Measurements from ENCODE around the gene SMG5. TPM values are rescaled to one million over a fixed set of nuclear protein-coding genes. Genes with fewer than 3 reads are reported as not detected.
"Not testable (repeated sequence)": the region's sequence is repeated elsewhere in the genome, so short reads cannot be mapped to it uniquely, and the experiment has no call there.

The SMG5 gene
- total RNA-seq = 31.2 TPM

- DNase-seq = peak; percentile 95
Observed at GRCh38 chr1:156282479-156283222, at the start of gene SMG5. SMG5 (minus strand) TSS chr1:156282825; CDS start chr1:156282680, 145 bp downstream.

DNA sequence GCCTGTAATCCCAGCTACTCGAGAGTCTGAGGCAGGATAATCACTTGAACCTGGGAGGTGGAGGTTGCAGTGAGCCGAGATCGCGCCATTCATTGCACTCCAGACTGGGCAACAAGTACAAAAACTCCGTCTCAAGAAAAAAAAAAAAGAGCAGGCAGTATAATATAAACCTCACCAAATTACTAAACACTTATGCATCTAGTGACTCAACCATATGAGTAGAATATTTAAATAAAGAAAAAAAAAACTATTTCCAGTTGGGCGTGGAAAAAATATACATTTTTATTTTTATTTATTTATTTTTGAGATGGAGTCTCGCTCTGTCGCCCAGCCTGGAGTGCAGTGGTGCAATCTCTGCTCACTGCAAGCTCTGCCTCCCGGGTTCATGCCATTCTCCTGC, 40.6 kb upstream of the SMG5 start:
- DNase-seq = not testable (repeated sequence)

- DNase-seq = no peak
Observed at GRCh38 chr1:156320560-156320959, 37.9 kb upstream of the SMG5 start.

DNA sequence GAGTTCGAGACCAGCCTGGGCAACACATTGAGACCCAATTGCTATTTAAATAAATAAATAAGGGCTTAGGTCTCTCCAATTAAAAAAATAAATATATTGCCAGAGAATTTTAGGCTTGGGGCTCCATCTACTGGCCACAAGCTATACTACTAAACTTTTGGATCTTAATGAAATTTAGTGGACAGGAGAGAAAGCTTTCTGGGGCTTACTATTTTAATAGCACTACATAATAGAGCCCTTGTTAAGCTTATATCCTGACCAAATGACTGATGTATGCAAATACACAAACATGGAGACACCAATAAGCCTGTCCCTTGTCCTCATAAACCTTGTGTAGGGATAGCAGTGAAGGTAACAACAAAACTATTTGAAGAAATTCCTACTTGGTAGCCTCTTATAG, 37.0 kb upstream of the SMG5 start:
- DNase-seq = no peak

DNA sequence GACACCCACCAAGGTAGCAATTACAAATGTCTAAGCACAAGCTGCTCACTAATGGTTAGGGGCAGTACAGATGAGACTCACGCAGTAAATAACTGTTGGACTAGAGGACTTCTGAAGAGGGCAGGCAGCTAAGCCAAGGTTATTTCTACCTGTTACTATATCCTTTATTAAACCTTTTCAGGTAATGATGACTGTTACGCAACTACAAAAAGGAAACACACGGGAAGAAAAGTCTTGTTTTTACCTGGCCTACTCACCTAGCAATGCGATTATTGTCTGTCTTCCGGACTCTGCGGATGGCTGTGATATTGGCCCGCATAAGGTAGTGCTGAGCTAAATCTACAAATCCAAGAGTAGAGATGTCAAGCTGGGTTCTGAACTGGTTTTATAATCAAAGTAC, 34.3 kb upstream of the SMG5 start:
- DNase-seq = no peak

DNA sequence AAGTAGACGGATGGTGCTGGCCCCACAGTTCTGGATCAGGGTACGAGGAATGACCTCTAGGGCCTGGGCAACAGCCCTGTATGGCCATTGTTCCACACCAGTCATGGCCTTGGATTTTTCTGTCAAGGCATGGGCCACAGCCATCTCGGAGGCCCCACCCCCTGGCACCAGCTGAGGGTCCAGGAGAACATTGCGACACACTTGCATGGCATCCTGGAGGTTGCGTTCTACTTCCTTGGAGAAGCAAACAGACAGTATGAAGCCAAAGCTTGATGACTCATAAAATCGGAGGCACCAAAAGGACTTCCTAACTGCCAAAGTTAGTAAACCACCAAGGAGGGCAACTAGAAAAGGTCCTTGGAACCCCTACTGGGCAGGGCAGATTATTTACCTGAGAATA, 28.3 kb upstream of the SMG5 start:
- no peak for DNase-seq

GRCh38 chr1:156308078-156308477, 25.5 kb upstream of the SMG5 start:
- no peak for DNase-seq

GRCh38 chr1:156305215-156305614, 22.6 kb upstream of the SMG5 start:
- DNase-seq = no peak

GRCh38 chr1:156303241-156303640, 20.6 kb upstream of the SMG5 start:
- no peak for DNase-seq

- DNase-seq = no peak
Observed at GRCh38 chr1:156298852-156299357, 16.3 kb upstream of the SMG5 start, which contains the start of gene VHLL. VHLL (minus strand) TSS chr1:156299307; CDS start chr1:156299189, 118 bp downstream.

GRCh38 chr1:156295391-156295947, 12.8 kb upstream of the SMG5 start, which contains the start of gene GLMP:
GLMP (minus strand) TSS chr1:156295679; CDS start chr1:156295645, 34 bp downstream.
- peak; percentile 25 for DNase-seq

- no peak for DNase-seq
Observed at GRCh38 chr1:156293895-156294294, 11.3 kb upstream of the SMG5 start.

DNA sequence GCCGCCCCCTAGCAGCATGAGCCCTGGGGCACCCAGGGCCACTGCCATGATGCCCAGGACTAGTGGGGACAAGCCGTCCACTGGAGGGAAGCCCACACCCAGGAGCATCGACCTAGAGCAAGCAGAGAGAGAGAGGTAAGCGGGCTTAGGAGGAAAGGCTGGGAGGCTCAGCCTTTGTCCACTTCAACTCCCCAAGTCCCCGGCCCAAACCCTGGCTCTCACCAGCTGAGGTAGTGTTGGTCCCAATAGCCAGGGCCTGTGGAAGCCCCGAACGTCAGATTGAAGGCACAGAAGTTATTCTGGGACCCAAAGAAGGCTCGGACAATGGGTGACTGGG, 10.4 kb upstream of the SMG5 start:
- DNase-seq = no peak

GRCh38 chr1:156291226-156292061, 8.8 kb upstream of the SMG5 start:
- peak; percentile 78 for DNase-seq

DNA sequence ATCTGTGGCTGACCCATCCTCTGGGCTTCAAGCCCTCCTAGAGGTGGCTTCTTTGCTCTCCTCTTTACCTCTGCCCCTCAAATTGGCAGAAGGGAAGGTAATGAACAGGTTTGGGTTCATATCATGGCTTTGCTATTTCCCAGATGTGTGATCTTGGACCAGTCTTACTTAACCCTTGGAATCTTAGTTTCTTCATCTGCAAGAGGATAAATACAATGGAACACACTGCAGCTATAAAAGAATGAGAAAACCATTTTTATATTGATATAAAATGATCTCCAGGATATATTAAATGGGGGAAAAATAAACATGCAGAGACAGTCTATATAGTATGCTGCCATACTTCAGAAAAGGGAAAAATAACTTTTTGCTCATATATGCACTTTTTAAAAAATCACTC, 7.2 kb upstream of the SMG5 start:
- DNase-seq = no peak

- no peak for DNase-seq
Observed at GRCh38 chr1:156286061-156286460, 3.4 kb upstream of the SMG5 start.

GRCh38 chr1:156285437-156285836, 2.8 kb upstream of the SMG5 start:
- no peak for DNase-seq

DNA sequence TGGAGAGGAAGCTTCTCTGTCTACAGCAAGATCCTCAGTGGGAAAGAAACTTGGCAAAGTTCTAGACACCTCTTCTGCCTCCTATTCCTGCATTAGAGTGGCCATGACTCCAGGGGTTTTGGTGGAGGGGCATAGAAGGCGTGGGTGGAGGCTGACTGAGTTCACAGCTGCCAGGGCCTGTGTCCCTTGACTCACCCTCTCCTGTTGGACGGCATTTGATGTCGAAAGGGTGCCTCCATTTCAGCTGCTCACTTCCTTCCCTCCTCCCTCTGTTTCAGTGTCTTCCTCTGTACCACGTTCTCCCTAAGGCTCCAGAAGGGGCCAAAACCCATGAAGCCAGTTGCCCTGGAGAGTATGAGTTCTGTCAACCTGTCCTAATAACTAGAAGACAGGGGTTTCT, 2.1 kb upstream of the SMG5 start:
- no peak for DNase-seq

DNA sequence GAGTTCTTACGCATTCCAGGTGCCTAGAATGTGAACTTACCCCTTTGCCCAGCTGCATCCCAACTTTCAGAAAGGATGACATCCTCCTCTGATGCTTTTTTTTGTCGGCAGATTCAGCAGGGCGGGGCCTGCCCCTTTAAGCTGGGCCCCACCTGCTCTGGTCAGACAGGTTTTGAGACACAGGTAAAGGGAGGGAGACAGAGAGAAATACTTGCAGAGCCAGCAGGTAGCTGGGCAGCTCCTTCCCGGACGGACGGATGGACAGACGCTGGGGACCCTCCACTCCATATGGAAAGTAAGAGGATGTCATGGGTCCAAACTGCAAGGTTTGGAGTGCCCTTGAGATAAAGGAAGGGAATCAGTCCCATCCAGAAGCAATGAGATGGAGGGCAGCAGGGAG, 1.5 kb upstream of the SMG5 start, which contains the start of gene TMEM79:
Gene TMEM79 (plus strand): TSS at position 214 of the 400 bp plus-strand sequence. CDS start 902 bp downstream, outside the sequence.
- no peak for DNase-seq

DNA sequence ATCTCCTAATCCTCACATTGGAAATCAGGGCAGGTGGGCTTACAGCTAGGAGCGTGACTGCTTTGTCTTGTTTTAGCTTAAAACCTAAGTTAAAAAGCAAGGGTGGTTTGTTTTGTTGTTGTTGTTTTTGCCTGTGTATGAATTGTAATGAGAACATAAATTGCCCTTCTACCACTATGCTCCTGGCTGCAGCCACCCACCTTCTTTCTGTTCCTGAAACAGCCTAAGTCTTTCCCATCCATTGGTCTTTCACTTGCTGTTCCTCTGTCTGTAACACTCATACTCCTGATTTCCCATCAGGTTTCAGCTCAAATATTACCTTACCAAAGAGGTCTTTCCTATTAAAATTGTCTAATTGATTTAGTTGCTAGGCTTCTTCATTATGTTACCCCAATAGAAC, 896 bp upstream of the SMG5 start:
- no peak for DNase-seq

DNA sequence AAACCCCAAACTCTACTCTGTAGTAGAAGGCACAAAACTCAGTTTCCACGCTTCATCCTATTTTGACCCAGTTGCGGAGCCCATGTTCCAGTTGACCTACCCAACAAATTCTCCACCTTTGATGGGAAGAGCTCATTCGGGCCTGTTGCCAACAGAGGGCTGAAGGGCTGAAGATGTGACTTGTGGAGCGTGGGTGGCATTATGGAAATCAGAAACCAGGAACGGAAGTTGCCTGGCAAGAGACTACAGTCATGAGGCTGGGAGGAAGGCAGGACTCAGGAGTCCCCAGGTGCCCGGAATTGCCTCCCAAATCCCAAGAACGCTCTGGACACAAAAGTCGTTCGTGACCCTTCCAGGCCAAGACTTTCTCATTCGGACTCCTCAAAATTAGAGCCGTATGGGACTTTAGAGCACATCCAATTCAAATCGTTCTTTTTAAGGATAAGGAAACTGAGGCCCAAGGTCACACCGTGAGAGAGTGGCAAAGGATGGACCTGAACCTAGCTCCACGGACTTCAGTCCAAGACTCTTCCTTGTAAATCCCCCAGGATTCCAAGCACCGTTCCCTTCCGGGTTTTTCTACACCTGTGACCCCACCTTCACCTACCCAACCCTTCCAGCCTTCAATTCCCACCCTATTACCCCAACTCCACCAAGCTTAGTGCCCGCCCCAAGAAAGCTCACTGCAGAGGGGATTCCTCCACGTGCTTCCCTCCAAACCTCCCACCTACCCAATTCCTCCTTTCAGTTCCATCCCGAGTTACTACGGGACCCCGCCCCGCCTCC, 739 bp downstream of the SMG5 start:
- DNase-seq = no peak

DNA sequence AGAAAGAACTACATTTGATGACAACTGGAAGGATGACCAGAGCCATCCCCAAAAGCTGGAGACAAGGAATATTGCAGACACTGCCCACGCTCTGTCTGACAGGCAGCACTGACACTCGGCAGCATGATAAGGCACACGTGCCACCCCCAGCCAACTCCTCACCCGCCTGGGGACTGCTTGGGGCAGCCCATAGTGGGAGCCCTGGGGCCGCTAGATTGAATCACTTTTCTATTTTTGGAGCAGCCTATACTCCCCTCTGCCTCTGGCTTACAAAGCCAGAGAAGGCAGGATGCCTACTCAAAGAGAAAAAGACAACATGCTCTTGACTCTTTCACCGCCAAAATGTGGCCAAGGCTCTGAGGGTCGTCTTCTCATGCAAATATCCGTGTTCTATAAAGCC, 1.3 kb downstream of the SMG5 start:
- DNase-seq = no peak

Data from occipital lobe (tissue), 2 donors.